Activated CD8-positive, alpha-beta memory T cell treated with anti-CD3 and anti-CD28 coated beads, Interleukin-2, amount 50 U/mL, for 48 hours (primary cell): Measurements from ENCODE around the gene DDR1.
"Not testable (repeated sequence)": the region's sequence is repeated elsewhere in the genome, so short reads cannot be mapped to it uniquely, and the experiment has no call there.

Experiments used
- DNase-seq: peaks from one replicate; pipeline ENCODE4 v3.0.0-alpha.2; 2020

The DDR1 gene

DNA sequence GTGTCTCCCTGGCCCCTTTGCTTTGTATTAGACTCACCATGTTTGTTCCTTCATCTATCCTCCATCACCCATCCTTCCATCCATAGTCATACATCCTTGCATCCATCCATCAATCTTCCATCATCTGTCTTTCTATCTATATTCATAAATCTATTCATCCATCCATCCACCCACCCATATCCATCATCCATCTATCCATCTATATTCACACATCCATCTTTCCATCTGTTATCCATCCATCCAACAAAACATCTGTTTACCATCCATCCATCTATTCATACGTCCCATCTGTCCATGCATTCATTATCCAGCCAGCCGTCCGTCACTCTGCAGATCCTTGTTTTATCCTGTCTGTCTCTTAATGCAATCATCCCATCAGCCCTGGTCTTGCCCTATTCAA, 10.6 kb downstream of the DDR1 start:
- DNase-seq, result no peak

GRCh38 chr6:30895343-30895742, 11.0 kb downstream of the DDR1 start:
- DNase-seq, result no peak

DNA sequence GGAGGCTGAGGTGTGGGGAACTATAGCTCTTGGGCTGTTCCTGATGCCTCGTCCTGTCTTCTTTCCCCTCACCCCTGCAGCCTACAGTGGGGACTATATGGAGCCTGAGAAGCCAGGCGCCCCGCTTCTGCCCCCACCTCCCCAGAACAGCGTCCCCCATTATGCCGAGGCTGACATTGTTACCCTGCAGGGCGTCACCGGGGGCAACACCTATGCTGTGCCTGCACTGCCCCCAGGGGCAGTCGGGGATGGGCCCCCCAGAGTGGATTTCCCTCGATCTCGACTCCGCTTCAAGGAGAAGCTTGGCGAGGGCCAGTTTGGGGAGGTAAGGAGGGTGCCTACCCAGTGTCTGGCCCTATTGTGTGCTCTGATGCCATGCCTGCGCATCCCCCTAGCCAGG, 12.2 kb downstream of the DDR1 start:
- no peak for DNase-seq

DNA sequence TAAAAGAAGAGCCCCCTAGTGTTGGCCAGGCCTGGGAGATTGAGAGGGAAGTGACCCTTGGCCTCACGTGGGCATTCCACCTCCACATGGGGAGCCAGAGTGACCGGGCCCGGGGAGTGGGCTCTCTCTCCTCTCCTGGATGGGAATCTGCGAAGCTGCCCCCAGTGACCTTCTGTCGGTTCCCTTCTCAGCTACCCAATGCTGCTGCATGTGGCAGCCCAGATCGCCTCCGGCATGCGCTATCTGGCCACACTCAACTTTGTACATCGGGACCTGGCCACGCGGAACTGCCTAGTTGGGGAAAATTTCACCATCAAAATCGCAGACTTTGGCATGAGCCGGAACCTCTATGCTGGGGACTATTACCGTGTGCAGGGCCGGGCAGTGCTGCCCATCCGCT, 13.6 kb downstream of the DDR1 start:
- DNase-seq, result no peak

DNA sequence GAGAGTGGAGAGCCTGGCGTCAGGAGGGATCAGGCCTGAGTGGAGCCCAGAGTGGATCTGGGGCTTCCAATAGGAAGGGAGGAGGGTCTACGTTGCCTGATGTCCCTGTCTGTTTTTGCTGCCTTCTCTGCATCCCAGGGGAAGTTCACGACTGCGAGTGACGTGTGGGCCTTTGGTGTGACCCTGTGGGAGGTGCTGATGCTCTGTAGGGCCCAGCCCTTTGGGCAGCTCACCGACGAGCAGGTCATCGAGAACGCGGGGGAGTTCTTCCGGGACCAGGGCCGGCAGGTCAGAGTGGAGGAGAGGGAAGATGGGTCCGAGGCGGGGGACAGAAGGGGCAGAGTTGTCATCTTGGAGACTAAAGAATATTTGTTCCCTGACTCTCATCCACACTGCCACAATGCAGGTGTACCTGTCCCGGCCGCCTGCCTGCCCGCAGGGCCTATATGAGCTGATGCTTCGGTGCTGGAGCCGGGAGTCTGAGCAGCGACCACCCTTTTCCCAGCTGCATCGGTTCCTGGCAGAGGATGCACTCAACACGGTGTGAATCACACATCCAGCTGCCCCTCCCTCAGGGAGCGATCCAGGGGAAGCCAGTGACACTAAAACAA, 14.5 kb downstream of the DDR1 start:
- DNase-seq, result no peak

DNA sequence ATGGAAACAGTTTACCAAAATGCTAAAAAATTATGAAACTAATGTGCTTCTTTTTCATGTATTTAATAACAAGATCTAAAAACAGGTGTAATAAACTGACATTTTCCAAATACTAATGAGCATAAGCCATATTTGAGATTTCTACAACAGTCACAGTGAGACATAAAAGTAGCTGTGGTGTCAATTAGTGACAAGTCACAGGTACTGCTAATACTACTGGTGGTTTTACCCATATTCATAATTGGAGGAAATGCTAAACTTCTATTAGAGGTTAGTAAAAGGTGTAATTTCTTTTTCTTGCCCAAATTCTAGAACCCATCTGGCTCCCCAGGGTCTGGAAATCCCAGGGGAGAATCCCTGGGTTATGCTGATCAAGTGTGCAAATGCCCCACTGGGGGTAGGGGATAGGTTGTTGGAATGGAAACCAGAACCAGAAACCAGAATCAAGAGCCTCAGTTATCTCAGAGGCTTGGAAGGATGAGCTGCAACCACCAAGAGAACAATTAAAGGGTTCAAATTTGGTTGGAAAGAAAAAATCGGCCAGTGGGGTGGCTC, 16.6 kb downstream of the DDR1 start:
- DNase-seq, result no peak

DNA sequence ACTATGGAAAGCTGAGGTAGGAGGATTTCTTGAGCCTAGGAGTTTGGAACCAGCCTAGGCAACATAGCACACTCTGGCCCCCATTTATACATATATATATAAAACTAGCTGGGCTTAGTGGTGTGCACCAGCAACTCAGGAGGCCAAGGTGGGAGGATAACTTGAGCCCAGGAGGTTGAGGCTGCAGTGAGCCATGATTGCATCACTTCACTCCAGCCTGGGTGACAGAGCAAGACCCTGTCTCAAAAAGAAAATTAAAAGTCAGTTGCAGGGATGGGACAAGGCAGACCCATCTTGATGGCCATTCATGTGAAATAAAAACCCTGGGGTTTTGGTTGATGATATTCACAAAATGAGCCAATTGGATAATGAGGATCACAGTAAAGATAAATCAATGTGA, 17.1 kb downstream of the DDR1 start:
- no peak for DNase-seq

- not testable (repeated sequence) for DNase-seq
These were observed 17.9 kb downstream of the DDR1 start for GRCh38 chr6:30902196-30902595.

DNA sequence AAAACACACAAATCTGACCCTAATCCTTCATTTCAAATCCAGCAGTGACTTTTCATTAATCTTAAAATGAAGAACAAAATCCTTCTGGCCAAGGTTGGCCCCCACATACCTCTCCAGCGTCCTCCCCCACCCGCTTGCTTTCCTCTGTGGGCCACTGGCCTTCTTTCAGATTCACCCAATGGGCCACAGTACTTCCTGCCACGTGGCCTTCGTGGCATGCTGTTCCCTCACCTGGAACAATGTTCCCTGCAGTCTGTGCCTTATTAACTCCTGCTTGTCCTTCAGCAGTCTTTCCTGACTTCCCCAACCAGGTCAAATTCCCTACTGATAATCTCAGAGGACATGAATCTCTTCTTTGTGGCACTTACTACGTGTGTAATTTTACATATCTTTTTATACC, 18.4 kb downstream of the DDR1 start:
- DNase-seq, result no peak

GRCh38 chr6:30903236-30903635, 18.9 kb downstream of the DDR1 start:
- DNase-seq, result no peak

DNA sequence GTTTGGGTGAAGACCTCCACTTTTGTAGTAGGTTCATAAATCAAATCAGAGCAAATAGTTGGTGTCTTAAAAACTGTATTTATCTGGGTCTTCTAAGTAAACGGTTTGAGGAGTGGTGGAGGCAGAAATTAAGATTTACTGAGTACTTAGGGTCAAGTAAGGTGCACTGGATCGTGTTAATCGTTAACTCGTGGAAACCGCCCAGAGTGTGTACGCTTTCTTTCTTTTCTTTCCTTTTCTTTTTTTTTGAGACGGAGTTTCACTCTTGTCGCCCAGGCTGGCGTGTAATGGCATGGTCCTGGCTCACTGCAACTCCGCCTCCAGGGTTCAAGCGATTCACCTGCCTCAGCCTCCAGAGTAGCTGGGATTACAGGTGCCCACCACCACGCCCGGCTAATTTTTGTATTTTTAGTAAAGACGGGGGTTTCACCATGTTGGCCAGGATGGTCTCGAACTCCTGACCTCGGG, 23.0 kb downstream of the DDR1 start:
- not testable (repeated sequence) for DNase-seq

DNA sequence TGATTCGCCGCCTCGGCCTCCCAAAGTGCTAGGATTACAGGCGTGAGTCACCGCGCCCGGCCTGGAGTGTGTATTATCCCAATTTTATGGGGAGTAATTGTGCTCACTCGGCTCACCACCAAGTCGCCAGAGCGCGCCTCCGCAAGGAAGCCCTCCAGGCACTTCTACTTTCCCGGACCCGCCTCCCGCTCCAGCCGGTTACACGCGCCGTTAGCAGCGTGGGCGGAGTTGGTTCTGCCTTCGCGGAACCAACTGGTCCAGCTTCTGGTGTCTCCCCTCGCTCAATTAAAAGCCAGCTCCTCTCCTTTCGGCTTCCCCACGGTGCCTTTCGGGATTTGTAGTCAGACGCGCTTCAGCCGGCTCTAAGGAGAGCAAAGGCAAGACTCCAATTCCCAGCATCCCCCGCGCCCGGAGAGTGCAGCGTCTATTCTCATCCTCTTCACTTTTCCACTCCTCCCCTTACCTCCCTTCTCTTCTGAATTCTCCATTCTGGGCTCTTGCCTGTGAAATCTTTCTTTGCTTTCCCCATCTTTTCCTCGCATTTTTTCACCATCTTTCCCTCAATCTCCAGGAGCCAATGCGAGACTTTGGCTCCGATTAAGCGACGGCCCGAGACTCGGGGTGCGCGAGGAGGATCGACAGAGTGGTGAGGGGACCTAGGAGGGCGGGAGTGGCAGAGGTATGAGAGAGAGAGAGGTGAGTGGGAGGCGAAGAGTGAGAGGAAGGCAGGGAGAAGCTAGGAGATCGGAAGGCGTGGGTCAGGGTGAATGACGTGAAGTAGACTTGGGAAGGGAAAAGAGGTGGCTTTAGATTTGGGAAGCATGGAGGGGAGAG, 23.7 kb downstream of the DDR1 start, which contains the start of gene GTF2H4:
GTF2H4 (plus strand) TSS at position 450 of the 834 bp plus-strand sequence.
- peak; percentile 93 for DNase-seq

DNA sequence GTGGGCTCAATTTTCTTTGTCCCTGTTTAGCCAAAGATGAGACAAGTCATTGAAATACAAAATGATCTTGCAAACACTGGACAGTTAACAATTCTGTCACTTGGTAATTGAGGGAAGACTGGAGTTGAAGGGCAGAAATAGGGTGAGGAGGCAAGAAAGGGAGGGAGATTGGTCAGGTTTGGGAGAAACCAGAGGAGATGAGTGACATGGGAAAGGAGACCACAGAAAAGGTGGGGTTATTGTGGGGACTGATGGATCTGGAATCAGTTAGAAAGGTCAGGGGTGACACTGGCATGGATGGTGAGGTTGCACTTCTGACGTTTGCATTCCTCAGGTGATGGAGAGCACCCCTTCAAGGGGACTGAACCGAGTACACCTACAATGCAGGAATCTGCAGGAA, 24.4 kb downstream of the DDR1 start:
- DNase-seq, result no peak

DNA sequence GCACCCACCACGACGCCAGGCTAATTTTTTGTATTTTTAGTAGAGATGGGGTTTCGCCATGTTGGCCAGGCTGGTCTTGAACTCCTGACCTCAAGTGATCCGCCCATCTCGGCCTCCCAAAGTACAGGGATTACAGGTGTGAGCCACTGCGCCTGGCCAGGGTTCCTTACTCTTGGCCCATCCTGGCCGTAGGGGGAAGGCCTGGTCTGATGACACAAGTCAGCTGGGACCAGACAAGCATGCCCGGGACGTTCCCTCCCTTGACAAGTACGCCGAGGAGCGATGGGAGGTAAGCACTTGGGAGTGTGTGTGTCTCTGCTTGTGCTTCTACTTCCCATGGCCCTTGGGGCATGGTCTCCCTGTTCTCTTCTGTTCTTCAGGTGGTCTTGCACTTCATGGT, 26.2 kb downstream of the DDR1 start:
- DNase-seq, result not testable (repeated sequence)

DNA sequence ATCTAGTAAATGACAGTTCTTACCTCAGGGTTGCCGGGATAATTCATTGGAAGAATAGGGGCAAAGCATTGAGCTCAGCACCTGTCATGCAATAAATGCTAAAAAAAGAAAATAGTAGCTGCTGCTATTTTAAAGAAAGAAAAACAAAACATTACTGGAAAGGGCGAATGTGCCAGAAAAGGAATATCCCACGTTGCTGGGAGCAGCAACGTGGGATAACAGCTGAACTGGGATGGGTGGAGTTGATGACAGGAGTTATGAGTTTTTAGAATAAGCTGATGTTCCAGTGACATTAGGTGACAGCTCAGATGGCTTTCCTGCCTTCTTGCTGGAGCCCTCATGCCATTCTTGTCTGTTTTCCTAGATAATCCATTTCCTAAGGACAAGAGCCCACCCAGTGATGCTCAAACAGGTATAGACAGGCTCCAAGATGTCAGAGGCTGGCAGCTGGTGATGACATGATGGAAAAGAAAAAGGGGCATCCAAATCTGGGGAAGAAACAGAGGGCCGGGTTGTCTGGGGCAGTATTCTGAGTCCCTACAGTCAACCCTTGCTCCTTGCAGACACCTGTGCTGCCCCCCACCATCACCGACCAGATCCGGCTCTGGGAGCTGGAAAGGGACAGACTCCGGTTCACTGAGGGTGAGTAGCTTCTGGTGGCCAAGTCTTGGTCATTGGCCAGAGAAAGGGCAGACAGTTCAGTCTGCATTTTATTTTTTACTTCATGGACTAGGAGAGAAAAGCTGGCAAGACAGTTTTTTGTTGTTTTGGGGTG, 28.6 kb downstream of the DDR1 start:
- no peak for DNase-seq

GRCh38 chr6:30913721-30914075, 29.4 kb downstream of the DDR1 start:
- DNase-seq, result no peak

GRCh38 chr6:30914076-30914853, 29.9 kb downstream of the DDR1 start, which contains the start of gene VARS2:
Gene VARS2, plus strand, starts transcription at chr6:30914238. Its CDS starts 599 bp downstream, at chr6:30914837.
- DNase-seq, result peak; percentile 96

DNA sequence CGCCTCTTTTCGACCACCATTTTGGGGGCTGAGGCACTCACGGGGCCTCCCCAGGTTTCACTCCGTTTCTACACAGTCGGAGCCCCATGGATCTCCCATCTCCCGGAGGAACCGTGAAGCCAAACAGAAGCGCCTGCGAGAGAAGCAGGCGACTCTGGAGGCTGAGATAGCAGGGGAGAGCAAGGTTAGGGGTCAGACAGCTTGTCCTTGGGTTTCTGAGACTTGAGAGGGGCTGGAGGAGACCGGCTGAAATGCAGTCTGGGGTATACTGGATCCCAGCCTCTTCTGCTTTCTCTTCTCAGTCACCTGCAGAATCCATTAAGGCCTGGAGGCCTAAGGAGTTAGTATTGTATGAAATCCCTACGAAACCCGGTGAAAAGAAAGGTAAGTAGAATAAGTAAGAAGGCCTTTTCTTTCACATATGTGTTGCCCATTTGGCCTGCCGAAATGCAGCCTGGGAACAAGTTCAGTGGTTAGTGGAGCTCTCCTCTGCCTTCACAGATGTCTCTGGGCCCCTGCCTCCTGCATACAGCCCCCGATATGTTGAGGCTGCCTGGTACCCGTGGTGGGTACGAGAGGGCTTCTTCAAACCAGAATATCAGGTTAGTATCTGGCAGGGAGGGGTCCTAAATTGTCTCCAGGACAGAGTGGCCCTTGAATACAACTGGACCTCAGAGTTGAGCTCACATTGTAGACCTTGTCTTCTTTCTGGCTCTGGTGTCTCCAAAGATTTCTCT, 30.7 kb downstream of the DDR1 start:
- DNase-seq, result peak; percentile 65

- no peak for DNase-seq
These were observed 31.2 kb downstream of the DDR1 start for GRCh38 chr6:30915591-30915946.

- no peak for DNase-seq
These were observed 32.7 kb downstream of the DDR1 start for GRCh38 chr6:30917041-30917440.

DNA sequence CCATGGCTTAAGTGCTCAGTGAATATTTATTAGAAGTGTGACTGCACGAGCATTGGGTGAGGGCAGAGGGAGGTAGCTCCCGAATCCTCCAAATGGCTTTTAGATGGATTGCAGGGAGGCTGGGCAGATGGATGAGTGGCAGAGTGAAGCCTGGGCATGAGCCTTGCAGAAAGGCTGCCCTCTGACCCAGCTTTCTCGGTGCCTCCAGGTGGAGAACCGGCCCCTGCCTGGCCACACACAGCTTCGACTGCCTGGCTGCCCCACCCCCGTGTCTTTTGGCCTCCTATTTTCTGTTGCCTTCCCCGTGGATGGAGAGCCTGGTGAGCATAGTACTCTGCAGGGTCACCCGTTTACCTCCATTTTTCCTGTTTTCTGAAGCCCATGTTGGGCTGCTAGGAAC, 33.2 kb downstream of the DDR1 start:
- DNase-seq, result no peak

- no peak for DNase-seq
These were observed 34.4 kb downstream of the DDR1 start for GRCh38 chr6:30918670-30919069.
